GM23338 (cell line): ENCODE results near the gene RNF112. TPM values are rescaled to one million over a fixed set of nuclear protein-coding genes. Genes with fewer than 3 reads are reported as not detected.

Experiments used
- ATAC-seq: fragments of 200-7000 bp; cut with Tn5 transposase; 3 replicates; pipeline ENCODE4 v1.9.1; 2020
- DNase-seq: peaks from one replicate; pipeline ENCODE4 v3.0.0-alpha.2; 2015; ENCODE audit warnings: low spot score
- H2AFZ ChIP-seq: fragments of 200-600 bp; sonication (generic); 2 replicates; pipeline ENCODE4 v1.8.0; 2016; ENCODE audit warnings: antibody characterized with exemption, mild to moderate bottlenecking, moderate library complexity
- H3F3A ChIP-seq: fragments of 200-600 bp; sonication (generic); replicated peaks from 2 replicates; pipeline ENCODE4 v1.8.0; 2017; ENCODE audit warnings: antibody characterized with exemption, mixed run types, low read depth
- H3K27ac ChIP-seq: fragments of 200-600 bp; sonication (generic); 2 replicates; pipeline ENCODE4 v1.6.1; 2016; ENCODE audit warnings: low read depth
- H3K27me3 ChIP-seq: fragments of 200-600 bp; sonication (generic); 2 replicates; pipeline ENCODE4 v1.8.0; 2016; ENCODE audit warnings: mild to moderate bottlenecking, mixed run types, moderate library complexity; ENCODE audit not compliant: insufficient read depth
- H3K36me3 ChIP-seq: fragments of 200-600 bp; sonication (generic); 2 replicates; pipeline ENCODE4 v1.8.0; 2016; ENCODE audit warnings: mild to moderate bottlenecking; ENCODE audit not compliant: insufficient read depth
- H3K4me1 ChIP-seq: fragments of 200-600 bp; sonication (generic); 2 replicates; pipeline ENCODE4 v1.8.0; 2016; ENCODE audit warnings: mild to moderate bottlenecking, moderate library complexity; ENCODE audit not compliant: insufficient read depth
- H3K4me2 ChIP-seq: fragments of 200-600 bp; sonication (generic); 2 replicates; pipeline ENCODE4 v1.7.1; 2017; ENCODE audit warnings: mixed run types
- H3K4me3 ChIP-seq: fragments of 200-600 bp; sonication (generic); 2 replicates; pipeline ENCODE4 v1.6.1; 2016; ENCODE audit warnings: mixed run types
- H3K79me2 ChIP-seq: fragments of 200-600 bp; sonication (generic); replicated peaks from 2 replicates; pipeline ENCODE4 v1.8.0; 2017; ENCODE audit warnings: mild to moderate bottlenecking; ENCODE audit not compliant: insufficient read depth
- H3K9me2 ChIP-seq: fragments of 200-600 bp; sonication (generic); 2 replicates; pipeline ENCODE4 v1.8.0; 2017; ENCODE audit not compliant: insufficient read depth
- H4K20me1 ChIP-seq: fragments of 200-600 bp; sonication (generic); replicated peaks from 2 replicates; pipeline ENCODE4 v1.8.0; 2017; ENCODE audit warnings: mild to moderate bottlenecking; ENCODE audit not compliant: insufficient read depth
- H3K27ac Mint-ChIP-seq: 2 replicates; pipeline ENCODE4 v1.8.0; 2020; ENCODE audit warnings: inconsistent platforms, mild to moderate bottlenecking, moderate library complexity, mixed read lengths
- H3K27me3 Mint-ChIP-seq: 3 replicates; pipeline ENCODE4 v1.8.0; 2022; ENCODE audit warnings: low read depth, mild to moderate bottlenecking, moderate library complexity, mixed read lengths, inconsistent platforms; ENCODE audit not compliant: insufficient read depth, poor library complexity
- H3K36me3 Mint-ChIP-seq: 3 replicates; pipeline ENCODE4 v1.8.0; 2021; ENCODE audit warnings: low read depth, mild to moderate bottlenecking, inconsistent platforms, moderate library complexity, mixed read lengths
- H3K4me1 Mint-ChIP-seq: 3 replicates; pipeline ENCODE4 v1.8.0; 2020; ENCODE audit warnings: mild to moderate bottlenecking, inconsistent platforms, mixed read lengths
- H3K4me3 Mint-ChIP-seq: 3 replicates; pipeline ENCODE4 v1.8.0; 2021; ENCODE audit warnings: moderate library complexity, mild to moderate bottlenecking, inconsistent platforms, mixed read lengths
- H3K9me3 Mint-ChIP-seq: 3 replicates; pipeline ENCODE4 v1.8.0; 2020; ENCODE audit warnings: moderate library complexity, mild to moderate bottlenecking, inconsistent platforms, mixed read lengths
- CREB1 ChIP-seq: fragments of 250-450 bp; sonication (Bioruptor Pico); IDR thresholded peaks from 2 replicates; pipeline ENCODE4 v1.5.0; 2020; ENCODE audit warnings: low read depth, mild to moderate bottlenecking, moderate library complexity
- JUNB ChIP-seq: IDR thresholded peaks from one replicate; pipeline ENCODE4 v1.6.1; 2016; ENCODE audit warnings: antibody characterized with exemption; ENCODE audit not compliant: unreplicated experiment
- STAT1 ChIP-seq: IDR thresholded peaks from one replicate; pipeline ENCODE4 v1.6.1; 2016; ENCODE audit warnings: antibody characterized with exemption; ENCODE audit not compliant: unreplicated experiment
- ZNF114 ChIP-seq: fragments of 250-450 bp; sonication (Bioruptor Pico); IDR thresholded peaks from 2 replicates; pipeline ENCODE4 v1.5.0; 2020; ENCODE audit warnings: mild to moderate bottlenecking, moderate library complexity
- ZNF331 ChIP-seq: fragments of 250-450 bp; sonication (Bioruptor Pico); IDR thresholded peaks from 2 replicates; pipeline ENCODE4 v1.5.0; 2020; ENCODE audit warnings: low read depth, mild to moderate bottlenecking, moderate library complexity
- polyA plus RNA-seq: library from polyadenylated mRNA; unstranded; fragments of >200 nt; fragmentation: Nextera tagmentation; extraction: Ambion mirVana; gene quantifications from 2 replicates; pipeline ENCODE4 v1.2.1, GENCODE V29; 2016
- total RNA-seq: library from RNA; depleted of rRNA; stranded (reverse); fragments of >200 nt; shearing (Covaris generic); gene quantifications from 2 replicates; pipeline ENCODE4 v1.2.3, GENCODE V29; 2014
- TF ChIP-seq, protein P1 (sequence below): IDR thresholded peaks from one replicate; pipeline ENCODE4 v1.6.1; 2018; ENCODE audit warnings: antibody characterized with exemption; ENCODE audit not compliant: unreplicated experiment
- TF ChIP-seq, protein P2 (sequence below): fragments of 250-450 bp; sonication (Bioruptor Pico); IDR thresholded peaks from 2 replicates; pipeline ENCODE4 v1.5.0; 2020; ENCODE audit warnings: mild to moderate bottlenecking, moderate library complexity

RNF112 gene
- total and polyA plus RNA-seq, 2 experiments from 2014 or later = 0.42 to 4.1 TPM

DNA sequence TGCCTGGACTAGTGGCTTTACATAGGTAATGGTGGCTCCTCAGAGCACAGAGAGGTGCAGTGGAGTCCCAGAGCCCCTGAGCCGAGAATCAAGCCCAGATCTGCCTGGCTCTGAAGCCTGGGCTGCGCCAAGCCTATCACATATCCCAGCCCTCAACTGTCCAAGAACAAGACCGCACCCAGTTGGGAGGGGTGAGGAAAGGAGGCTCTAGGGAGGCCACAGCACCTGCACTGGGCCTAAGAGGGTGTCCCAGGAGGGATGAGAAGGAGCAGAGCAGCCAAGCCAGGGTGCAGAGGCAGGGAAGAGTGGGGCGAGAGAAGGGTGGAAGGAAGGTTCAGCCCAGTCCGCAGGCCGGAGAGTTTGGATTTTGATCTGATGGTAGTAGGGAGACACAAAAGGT, 941 bp upstream of the RNF112 start:
- no peak overlapping the region for H3K27ac ChIP-seq
- no peaks in the 10 kb centered on the region for H3K27me3 ChIP-seq
- DNase-seq = no peak
- H3K4me1 Mint-ChIP-seq = peaks cover 17% of the 10 kb centered on the region
- no peak overlapping the region for H3K27ac Mint-ChIP-seq
- H3K4me3 Mint-ChIP-seq = no peak overlapping the region
- no peaks in the 10 kb centered on the region for H3K36me3 Mint-ChIP-seq
- no peaks in the 10 kb centered on the region for H3K36me3 ChIP-seq
- H3K4me1 ChIP-seq = peaks cover 15% of the 10 kb centered on the region
- no peaks in the 10 kb centered on the region for H3K9me3 Mint-ChIP-seq
- H3F3A ChIP-seq = no peaks in the 10 kb centered on the region
- H3K79me2 ChIP-seq = no peaks in the 10 kb centered on the region
- peaks cover 16% of the 10 kb centered on the region for H3K27me3 Mint-ChIP-seq
- no peak overlapping the region for H3K4me2 ChIP-seq
- H3K4me3 ChIP-seq = no peak overlapping the region
- ATAC-seq = no peak
- H4K20me1 ChIP-seq = no peaks in the 10 kb centered on the region
- H3K9me2 ChIP-seq = no peaks in the 10 kb centered on the region
- H2AFZ ChIP-seq = peak overlapping the region; percentile 90; the same call in 1 of the 2 replicates
- TF ChIP-seq JUNB (no peak), STAT1 (no peak), ZNF114 (CRISPR knock-in tag) (no peak), ZNF331 (no peak), CREB1 (CRISPR knock-in tag) (no peak)
- TF ChIP-seq, protein P1, sequence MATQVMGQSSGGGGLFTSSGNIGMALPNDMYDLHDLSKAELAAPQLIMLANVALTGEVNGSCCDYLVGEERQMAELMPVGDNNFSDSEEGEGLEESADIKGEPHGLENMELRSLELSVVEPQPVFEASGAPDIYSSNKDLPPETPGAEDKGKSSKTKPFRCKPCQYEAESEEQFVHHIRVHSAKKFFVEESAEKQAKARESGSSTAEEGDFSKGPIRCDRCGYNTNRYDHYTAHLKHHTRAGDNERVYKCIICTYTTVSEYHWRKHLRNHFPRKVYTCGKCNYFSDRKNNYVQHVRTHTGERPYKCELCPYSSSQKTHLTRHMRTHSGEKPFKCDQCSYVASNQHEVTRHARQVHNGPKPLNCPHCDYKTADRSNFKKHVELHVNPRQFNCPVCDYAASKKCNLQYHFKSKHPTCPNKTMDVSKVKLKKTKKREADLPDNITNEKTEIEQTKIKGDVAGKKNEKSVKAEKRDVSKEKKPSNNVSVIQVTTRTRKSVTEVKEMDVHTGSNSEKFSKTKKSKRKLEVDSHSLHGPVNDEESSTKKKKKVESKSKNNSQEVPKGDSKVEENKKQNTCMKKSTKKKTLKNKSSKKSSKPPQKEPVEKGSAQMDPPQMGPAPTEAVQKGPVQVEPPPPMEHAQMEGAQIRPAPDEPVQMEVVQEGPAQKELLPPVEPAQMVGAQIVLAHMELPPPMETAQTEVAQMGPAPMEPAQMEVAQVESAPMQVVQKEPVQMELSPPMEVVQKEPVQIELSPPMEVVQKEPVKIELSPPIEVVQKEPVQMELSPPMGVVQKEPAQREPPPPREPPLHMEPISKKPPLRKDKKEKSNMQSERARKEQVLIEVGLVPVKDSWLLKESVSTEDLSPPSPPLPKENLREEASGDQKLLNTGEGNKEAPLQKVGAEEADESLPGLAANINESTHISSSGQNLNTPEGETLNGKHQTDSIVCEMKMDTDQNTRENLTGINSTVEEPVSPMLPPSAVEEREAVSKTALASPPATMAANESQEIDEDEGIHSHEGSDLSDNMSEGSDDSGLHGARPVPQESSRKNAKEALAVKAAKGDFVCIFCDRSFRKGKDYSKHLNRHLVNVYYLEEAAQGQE = no peak
- TF ChIP-seq, protein P2, sequence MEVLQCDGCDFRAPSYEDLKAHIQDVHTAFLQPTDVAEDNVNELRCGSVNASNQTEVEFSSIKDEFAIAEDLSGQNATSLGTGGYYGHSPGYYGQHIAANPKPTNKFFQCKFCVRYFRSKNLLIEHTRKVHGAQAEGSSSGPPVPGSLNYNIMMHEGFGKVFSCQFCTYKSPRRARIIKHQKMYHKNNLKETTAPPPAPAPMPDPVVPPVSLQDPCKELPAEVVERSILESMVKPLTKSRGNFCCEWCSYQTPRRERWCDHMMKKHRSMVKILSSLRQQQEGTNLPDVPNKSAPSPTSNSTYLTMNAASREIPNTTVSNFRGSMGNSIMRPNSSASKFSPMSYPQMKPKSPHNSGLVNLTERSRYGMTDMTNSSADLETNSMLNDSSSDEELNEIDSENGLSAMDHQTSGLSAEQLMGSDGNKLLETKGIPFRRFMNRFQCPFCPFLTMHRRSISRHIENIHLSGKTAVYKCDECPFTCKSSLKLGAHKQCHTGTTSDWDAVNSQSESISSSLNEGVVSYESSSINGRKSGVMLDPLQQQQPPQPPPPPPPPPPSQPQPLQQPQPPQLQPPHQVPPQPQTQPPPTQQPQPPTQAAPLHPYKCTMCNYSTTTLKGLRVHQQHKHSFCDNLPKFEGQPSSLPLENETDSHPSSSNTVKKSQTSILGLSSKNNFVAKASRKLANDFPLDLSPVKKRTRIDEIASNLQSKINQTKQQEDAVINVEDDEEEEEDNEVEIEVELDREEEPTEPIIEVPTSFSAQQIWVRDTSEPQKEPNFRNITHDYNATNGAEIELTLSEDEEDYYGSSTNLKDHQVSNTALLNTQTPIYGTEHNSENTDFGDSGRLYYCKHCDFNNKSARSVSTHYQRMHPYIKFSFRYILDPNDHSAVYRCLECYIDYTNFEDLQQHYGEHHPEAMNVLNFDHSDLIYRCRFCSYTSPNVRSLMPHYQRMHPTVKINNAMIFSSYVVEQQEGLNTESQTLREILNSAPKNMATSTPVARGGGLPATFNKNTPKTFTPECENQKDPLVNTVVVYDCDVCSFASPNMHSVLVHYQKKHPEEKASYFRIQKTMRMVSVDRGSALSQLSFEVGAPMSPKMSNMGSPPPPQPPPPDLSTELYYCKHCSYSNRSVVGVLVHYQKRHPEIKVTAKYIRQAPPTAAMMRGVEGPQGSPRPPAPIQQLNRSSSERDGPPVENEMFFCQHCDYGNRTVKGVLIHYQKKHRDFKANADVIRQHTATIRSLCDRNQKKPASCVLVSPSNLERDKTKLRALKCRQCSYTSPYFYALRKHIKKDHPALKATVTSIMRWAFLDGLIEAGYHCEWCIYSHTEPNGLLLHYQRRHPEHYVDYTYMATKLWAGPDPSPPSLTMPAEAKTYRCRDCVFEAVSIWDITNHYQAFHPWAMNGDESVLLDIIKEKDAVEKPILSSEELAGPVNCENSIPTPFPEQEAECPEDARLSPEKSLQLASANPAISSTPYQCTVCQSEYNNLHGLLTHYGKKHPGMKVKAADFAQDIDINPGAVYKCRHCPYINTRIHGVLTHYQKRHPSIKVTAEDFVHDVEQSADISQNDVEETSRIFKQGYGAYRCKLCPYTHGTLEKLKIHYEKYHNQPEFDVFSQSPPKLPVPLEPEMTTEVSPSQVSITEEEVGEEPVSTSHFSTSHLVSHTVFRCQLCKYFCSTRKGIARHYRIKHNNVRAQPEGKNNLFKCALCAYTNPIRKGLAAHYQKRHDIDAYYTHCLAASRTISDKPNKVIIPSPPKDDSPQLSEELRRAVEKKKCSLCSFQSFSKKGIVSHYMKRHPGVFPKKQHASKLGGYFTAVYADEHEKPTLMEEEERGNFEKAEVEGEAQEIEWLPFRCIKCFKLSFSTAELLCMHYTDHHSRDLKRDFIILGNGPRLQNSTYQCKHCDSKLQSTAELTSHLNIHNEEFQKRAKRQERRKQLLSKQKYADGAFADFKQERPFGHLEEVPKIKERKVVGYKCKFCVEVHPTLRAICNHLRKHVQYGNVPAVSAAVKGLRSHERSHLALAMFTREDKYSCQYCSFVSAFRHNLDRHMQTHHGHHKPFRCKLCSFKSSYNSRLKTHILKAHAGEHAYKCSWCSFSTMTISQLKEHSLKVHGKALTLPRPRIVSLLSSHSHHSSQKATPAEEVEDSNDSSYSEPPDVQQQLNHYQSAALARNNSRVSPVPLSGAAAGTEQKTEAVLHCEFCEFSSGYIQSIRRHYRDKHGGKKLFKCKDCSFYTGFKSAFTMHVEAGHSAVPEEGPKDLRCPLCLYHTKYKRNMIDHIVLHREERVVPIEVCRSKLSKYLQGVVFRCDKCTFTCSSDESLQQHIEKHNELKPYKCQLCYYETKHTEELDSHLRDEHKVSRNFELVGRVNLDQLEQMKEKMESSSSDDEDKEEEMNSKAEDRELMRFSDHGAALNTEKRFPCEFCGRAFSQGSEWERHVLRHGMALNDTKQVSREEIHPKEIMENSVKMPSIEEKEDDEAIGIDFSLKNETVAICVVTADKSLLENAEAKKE = no peak
